Activated CD8-positive, alpha-beta memory T cell treated with anti-CD3 and anti-CD28 coated beads for 48 hours (primary cell): ENCODE data around the gene PLEKHM3.
"Not testable (repeated sequence)": the region's sequence is repeated elsewhere in the genome, so short reads cannot be mapped to it uniquely, and the experiment has no call there.

Source experiments
- DNase-seq, 3 experiments: peaks; one replicate each; pipeline ENCODE4 v3.0.0-alpha.2; 2020; ENCODE audit warnings: low read depth in 2 of 3, low spot score in 2 of 3

Gene PLEKHM3

DNA sequence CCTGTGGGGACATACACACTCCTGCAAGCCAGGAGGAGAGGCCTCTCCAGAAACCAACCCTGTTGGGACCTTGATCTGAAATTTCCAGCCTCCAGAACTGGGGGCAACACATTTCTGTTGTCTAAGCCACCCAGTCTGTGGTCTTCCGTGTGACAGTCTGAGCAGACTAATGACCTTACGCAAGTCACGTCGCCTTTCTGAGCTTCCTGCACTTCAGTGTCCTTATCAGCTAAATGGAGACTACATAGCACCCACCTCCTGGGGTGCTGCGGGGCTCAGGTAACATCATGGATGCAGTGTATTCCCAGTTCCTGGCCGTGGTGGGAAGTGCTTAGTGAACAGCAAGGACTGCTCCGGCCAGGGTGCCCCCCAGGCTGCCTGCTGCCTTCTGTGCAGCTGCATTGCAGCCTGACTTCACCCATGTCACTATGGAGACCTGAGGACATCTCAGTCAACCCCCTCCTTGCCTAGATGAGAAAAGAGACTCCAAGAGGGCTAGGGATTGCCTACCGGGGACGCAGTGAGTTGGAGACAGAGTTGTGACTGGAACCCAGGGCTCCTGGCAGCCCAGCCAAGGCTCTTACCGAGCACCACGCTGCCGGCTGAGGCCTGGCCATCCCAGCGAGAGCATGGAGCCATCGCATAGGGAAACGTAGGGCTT is 194.4 kb downstream of the PLEKHM3 start:
- DNase-seq: no peak

DNA sequence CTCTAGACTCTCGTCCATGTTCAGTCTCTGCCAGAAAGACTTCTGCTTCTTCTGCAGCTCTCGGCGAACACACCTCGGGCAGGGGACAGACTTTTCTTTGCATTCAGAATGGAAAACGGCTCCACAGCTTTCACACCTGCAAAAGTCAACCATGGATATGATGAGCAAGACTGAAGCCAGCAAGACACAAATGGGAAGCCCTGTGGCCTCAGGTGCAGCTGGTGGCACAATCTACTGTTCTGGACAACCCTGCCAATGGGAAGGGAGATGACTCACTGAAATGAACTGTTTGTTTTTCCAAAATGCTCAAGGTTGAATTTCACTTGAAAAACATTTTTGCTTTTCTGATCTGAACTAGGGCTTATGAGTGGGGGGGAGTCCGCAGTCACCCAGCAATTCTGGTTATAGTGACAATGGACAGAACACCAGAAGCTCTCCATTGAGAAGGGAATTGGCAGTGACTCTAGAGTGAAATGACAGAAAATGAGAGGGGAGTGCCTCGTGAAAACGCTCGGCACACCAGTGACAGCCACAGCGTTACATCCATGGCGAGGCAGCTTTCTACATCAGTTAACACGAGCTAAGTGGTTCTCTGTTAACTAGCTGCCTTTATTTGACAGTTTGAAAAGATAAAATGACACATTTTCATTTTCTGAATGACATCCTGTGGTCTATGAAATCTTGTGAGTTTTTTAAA is 196.8 kb downstream of the PLEKHM3 start:
- no peak for DNase-seq

GRCh38 chr2:207825978-207826377 is 199.3 kb downstream of the PLEKHM3 start:
- DNase-seq: no peak

DNA sequence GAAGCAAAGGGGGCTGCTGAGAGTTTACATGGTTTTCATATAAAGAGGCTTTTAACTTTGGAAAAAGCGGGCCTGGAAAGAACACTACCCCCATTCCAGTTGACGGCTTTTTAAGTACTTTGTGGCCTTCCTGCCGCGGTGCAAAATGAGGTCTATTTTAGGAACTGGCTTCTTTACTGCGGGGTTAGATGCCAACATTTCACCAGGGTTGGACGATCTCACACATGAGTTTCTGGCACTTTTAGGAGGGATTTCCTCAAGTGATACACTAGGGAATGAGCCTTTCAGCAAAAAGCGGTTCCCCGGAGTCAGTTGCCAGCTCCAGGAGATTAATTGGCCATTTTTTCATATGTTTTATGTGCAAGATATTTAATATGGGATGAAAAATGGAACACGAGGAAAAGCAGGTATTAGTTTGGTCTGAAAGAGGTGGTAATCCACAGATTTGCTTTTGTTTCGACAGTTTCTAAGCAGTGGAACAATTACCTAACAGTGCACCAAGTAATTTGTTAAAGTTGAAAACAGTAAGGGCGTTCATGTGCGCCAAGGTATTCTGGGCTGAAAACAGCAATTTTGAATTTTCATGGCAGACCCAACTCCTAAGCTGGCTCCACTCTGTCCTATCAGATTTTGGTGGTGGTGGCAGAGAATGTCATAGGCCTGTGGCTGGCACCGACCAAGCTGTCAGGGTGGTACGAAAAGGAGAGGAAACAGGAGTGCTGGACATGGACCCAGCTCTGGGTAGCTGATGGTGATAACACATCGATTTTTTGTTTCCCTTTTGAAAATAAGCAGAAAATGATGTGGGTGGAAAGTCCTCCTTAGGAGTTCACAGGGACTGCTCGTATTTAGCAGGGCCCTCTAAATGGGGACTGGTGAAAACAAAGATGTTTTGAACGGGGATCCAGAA is 200.0 kb downstream of the PLEKHM3 start:
- no peak for DNase-seq

DNA sequence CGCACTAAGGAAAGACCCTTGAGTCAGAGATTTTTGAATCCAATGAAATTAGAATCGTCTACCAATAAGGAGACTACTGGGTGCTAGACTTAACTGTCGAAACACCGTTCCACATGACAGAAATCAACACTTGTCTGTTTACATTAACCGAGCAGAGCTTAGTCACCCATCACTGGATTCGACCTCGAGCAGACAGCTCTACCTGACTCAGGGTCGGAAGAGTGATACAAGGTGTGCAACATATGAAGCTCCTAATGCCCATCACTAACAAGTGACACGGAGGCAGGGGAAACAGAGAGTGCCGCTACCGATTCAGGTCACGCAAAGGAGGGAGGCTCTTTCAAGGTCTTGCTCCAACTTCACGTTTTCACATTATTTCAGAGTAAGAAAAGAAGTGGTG is 201.5 kb downstream of the PLEKHM3 start:
- DNase-seq: no peak

DNA sequence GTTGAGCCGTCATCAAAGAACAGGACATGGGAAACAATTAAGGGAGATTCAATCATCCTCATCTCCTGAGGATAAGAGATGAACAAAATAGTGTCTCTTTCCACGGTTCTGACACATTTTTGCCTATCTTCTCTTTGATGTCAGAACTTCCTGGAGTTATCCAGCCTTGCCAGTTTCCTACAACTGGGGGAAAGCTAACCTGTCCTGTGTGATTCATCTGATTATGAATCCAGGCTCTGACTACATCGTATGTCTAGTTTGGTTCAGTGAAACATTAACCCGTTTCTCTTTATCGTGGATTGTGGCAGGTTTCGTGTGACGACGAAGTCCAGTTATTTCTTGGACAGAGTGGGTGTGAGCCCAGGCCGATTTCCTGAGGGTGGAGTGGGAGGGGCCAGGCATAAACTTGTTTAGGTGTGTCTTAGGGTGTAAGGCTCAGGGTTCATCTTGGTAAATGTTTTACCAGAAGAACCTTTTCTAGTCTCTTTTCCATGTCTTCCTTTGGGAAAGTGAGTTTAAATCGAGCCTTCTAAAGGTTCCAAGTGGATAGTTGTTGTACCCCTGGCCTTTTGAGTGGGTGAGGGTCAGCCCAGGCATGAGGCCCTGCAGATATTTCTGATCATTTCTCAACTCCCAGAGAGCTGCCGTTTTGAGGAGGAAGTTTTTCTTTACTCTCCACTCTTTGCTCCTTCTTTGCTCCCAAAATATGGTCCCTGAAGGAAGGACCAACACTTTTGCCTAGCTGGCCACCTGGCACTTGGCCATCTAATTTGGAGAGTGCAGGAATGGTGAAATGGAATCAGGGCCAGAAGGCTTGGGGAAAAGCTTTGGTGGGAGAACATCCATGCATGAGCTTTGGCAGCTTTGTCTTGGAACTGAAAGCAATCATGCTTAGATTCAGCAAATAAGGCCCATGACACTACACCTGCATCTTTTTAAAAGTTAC is 205.2 kb downstream of the PLEKHM3 start:
- no peak for DNase-seq

DNA sequence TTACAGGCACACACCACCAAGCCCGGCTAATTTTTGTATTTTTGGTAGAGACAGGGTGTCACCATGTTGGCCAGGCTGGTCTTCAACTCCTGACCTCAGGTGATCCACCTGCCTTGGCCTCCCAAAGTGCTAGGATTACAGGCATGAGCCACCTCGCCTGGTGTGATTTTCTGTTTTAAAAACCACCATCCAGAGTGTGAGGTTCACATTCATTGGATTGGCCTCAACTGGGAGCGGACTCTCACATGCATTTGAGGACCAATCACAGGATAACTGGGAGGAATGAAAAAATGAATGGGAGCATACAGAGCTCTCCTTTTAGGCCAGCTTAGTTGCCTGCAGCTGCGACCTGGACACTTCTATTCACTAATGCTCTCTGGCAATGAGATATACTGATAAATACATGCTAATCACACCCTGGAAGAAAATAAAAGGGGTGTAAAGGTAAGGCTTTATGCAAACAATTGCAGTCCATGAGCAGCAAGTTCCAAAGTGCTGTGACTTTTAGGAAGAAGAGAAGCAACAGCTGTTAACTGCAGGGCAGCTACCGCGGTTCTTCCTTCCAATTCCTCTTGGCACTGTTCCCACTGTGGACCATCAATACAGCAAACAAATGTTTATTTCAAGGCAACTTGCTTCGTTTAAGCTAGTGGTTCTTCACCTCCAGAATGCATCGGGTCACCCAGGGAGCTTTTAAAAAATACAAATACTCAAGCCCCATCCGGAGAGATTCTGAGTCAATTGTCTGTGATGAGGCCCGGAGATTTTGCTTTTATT is 206.1 kb downstream of the PLEKHM3 start:
- DNase-seq: no peak

DNA sequence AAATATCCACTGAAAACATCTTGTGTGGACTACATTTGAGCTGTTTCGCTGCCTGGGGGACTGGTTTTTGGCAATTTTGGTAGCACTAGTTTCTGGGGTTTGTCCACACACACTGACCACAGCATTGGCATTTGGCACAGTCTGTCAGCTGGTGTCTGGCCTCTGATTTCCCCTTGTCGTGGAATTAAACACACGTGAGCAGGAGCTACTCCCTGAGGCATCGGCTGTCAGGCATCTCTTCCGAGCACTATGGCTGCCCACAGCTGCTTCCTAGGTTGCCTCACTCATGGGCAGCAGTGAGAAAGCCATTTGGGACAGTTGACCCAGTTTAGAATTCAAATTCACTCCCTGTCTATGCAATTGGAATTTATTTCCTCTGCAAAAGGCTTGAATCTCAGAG is 208.8 kb downstream of the PLEKHM3 start:
- no peak for DNase-seq

DNA sequence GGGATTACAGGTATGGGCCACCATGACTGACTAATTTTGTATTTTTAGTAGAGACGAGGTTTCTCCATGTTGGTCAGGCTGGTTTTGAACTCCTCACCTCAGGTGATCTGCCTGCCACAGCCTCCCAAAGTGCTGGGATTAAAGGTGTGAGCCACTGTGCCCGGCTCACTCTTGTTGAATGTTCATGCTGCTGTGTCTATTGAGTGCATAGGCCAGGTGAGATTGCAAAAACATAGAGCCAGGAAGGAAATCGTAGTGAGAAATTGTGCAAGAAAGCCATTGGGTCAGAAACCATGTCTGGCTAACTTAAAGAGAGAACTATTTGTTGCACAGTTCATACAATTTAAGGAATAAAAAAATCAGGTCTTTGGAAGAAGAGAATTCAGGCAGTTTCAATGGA is 210.1 kb downstream of the PLEKHM3 start:
- DNase-seq: no peak

DNA sequence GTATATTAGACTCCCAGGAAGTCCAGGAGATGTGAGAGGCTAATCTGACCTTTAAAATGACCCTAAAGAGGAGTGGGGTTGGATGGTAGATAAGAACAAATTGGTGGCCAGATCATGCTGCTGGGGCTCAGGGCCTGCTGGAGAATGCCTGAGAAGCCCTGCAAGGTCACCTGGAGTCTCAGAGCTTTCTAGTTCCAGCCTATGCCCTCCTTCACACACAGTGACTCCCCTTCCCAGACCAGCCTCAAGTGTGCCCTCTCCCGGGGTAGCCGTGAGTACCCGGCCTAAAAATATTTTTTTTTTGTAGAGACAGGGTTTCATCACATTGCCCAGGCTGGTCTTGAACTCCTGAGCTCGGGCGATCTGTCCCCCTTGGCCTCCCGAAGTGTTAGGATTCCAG is 211.4 kb downstream of the PLEKHM3 start:
- DNase-seq: no peak

DNA sequence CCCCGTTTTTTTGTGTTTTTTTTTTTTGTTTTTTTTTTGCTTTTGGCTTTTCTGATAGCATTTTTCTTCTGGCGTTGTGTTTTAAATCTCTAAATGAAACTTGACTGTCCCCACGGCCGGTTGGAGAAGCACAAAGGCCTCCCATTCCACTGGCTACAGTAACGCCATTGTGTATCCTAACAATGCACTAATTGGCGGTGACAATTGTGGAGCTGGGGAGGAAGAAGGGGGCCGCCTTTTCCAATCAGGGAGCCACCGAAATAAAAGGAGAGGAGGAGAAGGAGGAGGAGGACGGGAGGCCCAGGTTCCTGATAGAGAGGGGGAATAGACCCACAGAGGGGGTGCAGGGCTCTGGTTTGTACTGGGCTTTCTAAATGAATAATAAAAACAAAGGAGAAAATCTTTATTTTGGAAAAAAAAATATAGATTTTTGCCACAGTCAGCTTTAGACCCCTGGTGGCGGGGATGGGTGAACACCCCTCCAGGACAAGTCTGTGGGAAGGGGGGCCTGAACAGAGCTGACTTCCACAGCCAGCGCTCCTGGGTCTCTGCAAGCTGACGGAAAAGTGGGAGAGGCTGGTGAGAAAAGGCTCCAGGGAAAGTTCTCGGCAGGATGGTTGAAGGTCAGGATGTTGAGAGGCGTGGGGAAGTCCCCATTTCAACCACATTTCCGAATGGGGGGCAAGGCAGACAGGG is 212.0 kb downstream of the PLEKHM3 start:
- no peak for DNase-seq

- no peak for DNase-seq
Measured at GRCh38 chr2:207812726-207813080, 212.6 kb downstream of the PLEKHM3 start.

DNA sequence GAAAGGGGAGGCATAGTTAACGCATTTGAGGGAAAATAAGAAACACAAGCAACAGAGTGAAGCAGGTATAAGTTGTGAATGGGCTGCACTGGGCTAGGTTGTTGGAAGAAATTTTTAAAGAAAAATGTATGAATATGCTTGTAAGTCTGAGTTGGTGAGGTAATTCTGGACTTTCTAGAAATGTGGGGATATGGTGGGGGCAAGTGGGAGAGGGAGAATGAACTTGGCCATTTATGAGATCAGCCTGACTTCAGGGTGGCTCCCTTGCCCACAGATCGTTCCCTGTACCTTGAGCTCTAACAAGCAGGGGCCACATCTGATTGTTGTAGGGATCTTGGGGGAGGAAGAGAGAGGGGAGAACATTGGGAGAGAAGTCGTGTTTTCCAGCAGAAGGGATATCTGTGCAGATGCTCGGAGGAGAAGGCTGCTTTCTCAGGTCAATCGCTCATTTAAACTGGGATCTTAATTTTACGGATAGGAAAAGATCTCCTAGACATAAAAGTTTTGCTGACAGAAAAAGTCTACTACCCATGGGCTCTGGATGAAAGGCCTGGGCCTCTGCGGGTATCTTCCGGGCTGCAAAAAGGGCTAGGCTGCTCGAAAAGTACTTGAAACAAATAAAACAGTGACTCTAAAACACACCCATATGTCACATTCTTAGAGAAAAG is 213.1 kb downstream of the PLEKHM3 start:
- no peak for DNase-seq

DNA sequence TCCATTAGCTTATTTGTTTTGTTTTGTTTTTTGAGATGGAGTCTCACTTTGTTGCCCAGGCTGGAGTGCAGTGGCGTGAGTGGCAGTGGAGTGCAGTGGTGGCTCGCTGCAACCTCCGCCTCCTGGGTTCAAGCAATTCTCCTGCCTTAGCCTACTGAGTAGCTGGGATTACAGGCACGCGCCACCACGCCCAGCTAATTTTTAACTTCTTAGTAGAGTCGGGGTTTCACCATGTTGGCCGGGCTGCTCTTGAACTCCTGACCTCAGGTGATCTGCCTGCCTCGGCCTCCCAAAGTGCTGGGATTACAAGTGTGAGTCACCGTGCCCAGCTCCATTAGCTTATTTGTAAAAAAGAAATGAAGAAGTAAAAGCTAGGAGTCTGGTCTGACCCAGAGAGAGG is 213.7 kb downstream of the PLEKHM3 start:
- not testable (repeated sequence) for DNase-seq

DNA sequence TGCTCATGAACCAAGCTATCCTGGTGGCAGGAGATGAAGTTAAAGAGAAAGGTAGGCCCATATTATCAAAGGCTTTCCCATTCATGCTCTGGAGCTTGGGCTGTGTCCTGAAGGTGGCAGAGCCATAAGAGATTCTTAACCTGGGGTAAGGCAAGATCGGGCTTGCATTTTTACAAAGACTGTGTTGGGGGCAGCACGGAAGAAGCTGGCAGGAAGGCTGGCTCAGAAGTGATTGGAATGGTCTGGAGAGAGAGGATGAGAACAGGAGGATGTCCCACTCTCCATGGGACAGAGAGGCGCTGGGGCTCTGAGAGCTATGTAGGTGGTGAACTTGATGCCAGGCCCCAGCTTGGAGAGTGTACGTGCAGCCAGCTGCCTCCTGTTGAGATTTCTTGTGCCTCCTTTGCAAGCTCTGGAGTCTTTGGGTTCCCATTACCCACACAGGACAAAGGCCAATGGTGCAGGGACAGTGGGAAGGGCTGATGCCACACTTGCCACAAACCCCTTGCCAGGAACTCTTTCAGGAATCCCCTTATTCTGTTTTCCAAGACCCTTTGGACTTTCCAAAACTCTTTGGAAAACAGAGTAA is 215.0 kb downstream of the PLEKHM3 start:
- no peak for DNase-seq

DNA sequence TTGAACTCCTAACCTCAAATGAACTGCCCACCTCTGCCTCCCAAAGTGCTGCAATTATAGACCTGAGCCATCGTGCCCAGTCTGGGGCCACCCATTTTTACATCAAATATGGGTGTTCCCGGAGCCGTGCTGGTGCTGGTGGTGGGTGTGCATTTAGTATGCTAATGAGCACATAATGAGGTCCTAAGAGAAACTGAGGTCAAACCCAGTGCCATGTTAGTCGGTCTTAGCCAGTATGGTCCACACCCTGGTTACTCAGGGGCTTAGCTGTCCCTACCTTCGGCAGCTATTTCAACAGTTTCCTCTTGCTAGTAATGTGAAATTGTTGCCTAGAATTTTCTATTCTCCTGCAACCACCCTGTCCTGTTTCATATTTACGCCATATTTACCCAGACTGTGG is 217.2 kb downstream of the PLEKHM3 start:
- no peak for DNase-seq

GRCh38 chr2:207807516-207807915 is 217.8 kb downstream of the PLEKHM3 start:
- no peak for DNase-seq

GRCh38 chr2:207805566-207806226 is 219.6 kb downstream of the PLEKHM3 start:
- DNase-seq: no peak
